DMS153 (cell line): ENCODE measurements around the gene HYLS1.
A peak's percentile ranks its signal among the peaks of the same experiment; 100 is the strongest.
"Not testable (repeated sequence)": the region's sequence is repeated elsewhere in the genome, so short reads cannot be mapped to it uniquely, and the experiment has no call there.

ENCODE experiments used
- DNase-seq: peaks from one replicate; lab custom pipeline; 2025; lab: John Stamatoyannopoulos, UW

Gene HYLS1

GRCh38 chr11:125887373-125888324, at the start of gene HYLS1:
Gene HYLS1, plus strand, starts transcription at chr11:125887668. Its CDS starts 11,701 bp downstream, at chr11:125899369.
- peak; percentile 97 for DNase-seq

DNA sequence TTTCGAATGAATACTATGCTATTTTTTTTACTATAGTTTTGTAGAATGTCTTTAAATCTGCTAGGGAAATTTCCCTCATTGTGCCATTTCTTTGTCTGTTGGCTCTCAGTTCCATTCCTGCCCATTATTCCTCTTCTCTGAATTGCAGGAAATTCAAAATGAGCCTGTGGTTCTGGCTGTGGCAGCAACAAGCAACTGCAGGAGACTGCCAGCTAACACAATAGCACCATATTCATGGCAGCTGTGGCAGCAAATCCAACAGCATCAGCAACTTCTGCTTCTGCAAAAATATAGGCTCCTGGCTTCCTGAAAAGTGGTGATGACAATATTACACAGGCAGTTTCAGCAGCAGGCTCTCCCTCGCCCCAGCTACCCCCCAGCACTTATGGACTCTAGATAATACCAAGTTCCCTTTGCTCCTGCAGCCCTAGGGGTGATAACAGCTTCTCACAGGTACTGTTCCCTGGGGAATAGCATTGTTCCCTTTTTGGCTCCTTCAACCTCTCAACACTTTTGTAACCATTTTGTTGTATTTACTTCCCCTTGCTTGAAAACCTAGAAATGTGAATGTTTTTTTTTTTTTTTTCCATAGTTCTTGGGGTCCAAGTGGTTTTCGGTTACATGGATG, 45.0 kb upstream of the HYLS1 start:
- no peak for DNase-seq

DNA sequence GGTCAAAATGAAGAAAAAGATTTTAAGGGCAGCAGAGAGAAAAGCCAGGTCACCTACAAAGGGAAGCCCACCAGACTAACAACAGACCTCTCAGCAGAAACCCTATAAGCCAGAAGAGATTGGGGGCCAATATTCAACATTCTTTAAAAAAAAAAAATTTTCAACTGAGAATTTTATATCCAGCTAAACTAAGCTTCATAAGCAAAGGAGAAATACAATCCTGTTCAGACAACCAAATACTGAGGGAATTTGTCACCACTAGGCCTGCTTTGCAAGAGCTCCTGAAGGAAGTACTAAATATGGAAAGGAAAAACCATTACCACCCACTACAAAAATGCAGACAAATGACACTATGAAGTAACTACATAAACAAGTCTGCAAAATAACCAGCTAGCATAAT, 41.3 kb upstream of the HYLS1 start:
- no peak for DNase-seq

DNA sequence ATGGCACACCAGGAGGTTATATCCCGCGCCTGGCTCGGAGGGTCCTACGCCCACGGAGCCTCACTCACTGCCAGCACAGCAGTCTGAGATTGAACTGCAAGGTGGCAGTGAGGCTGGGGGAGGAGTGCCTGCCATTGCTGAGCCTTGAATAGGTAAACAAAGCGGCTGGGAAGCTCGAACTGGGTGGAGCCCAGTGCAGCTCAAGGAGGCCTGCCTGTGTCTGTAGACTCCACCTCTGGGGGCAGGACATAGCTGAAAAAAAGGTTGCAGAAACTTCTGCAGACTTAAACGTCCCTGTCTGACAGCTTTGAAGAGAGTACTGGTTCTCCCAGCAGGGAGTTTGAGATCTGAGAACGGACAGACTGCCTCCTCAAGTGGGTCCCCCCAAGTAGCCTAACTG, 29.8 kb upstream of the HYLS1 start:
- DNase-seq, result not testable (repeated sequence)

- not testable (repeated sequence) for DNase-seq
Measured at GRCh38 chr11:125862786-125863185, 24.7 kb upstream of the HYLS1 start.

- not testable (repeated sequence) for DNase-seq
Measured at GRCh38 chr11:125865354-125865753, 22.1 kb upstream of the HYLS1 start.

- DNase-seq, result no peak
Measured at GRCh38 chr11:125869521-125869920, 17.9 kb upstream of the HYLS1 start.

GRCh38 chr11:125871391-125872137, 15.9 kb upstream of the HYLS1 start:
- no peak for DNase-seq

DNA sequence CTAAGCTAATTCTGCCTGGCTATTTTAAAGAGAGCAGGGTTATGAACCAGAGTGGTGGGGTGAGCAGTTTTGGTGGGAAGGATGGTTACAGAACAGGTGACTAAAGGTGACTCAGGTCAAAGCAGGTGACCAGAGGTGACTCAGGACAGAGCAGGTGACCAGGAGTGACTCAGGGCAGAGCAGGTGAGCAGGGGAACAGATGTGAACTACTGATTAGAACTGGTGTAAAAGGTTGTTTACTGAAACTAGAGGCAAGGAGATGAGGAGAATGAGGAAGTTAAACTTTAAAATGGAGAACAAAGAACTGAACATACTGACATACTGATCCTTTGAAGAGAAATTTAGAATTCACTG, 15.4 kb upstream of the HYLS1 start:
- DNase-seq, result no peak

- DNase-seq, result no peak
Measured at GRCh38 chr11:125873881-125874555, 13.4 kb upstream of the HYLS1 start.

GRCh38 chr11:125874556-125875124, 12.8 kb upstream of the HYLS1 start:
- DNase-seq, result peak; percentile 43

DNA sequence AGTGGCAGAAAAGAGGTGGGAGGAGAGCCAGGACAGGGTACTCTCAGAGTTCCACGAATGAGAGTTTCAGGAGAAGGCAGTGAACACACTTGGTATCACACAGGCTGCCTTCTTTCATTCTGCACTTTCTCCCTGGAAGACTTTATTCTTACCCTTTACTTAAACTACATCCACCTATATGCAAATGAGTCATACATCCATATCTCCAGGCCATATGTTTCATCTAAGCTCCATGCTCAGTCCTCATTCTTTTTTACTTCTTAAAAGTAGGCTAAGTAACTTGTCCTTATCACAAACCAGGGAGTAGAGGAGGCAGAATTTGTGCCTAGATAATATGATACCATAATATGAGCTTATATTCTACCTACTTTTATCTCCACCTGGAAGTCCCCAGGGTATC, 6.2 kb upstream of the HYLS1 start:
- no peak for DNase-seq

DNA sequence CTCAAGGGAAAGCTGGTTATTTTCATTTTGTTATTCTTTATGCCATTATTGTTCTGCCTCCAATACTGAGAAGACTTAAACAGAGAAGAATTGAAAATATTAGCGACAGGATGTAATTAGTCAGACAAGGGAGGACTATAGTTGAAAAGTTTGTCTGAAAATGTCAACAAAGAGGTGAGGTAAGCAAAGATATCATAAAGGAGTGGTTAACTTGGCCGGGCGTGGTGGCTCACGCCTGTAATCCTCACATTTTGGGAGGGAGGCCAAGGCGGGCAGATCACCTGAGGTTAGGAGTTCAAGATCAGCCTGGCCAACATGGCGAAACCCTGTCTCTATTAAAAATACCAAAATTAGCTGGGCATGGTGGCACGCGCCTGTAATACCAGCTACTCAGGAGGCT, 4.1 kb upstream of the HYLS1 start:
- no peak for DNase-seq

DNA sequence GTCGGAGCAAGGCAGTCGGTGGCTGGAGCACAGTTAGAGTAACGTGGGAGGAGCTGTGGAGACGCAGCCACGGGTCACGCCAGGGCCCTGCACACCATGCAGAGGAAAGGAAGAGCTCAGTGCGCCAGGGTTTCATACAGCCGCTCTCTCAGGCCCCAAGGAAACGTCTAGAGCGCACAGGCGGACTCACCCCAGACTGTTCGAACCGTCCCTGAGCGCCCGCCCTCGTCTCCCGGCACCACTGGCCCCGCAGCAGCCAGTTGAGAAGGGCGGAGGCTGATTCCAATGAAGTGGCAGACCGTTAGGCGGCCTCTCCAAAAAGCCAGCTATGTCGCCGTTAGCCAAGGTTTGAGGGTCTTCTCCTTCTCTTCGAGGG, 483 bp upstream of the HYLS1 start:
- DNase-seq, result peak; percentile 59

DNA sequence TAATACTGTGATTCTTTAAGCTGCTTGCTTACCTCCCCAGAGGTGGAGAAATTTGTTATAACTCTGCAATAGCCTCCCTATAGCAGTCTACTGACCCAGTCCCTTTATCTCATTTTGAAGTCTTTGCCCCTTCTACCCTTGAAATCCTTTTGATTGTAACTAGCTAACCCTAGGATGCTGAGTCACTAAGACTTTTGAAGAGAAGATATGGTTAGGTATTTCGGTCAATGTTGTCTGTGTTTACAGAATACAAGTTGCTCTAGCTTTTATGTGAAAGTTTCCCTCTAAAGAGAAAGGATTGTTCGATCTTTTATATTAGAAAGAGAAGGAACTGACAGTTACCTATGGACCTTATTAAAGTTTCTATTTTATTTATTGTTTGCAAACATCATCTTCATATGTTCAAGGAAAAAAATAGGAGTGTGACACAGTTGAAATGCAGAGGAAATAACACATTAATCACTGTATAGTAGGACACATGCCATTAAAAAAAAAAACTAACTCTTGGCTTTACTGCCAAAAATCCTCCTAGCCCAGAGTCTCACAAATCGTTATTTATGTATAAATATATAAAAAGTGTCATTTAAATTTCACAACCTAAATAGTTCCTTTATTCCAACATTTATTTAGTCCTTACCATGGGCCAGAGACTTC, 3.1 kb downstream of the HYLS1 start:
- DNase-seq, result no peak

- DNase-seq, result no peak
Measured at GRCh38 chr11:125892071-125892470, 4.6 kb downstream of the HYLS1 start.

DNA sequence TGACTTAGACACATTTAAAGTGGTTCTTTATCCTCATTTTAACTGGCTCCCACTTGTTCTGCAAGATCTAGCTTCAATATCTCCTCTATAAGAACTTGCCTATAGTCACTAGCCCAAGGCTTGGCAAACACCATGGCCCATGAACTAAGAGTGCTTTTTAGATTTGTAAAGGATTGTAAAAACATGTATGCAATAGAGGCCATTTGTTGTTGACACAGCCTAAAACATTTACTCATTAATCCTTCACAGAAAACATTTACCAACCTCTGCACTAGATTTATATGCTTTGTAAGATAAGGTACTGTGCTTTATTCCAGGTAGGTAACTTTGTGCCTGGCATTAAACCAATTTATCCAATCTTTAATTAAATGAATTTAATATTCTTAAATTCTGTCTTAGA, 5.5 kb downstream of the HYLS1 start:
- no peak for DNase-seq

- no peak for DNase-seq
Measured at GRCh38 chr11:125901872-125902271, 14.4 kb downstream of the HYLS1 start.

DNA sequence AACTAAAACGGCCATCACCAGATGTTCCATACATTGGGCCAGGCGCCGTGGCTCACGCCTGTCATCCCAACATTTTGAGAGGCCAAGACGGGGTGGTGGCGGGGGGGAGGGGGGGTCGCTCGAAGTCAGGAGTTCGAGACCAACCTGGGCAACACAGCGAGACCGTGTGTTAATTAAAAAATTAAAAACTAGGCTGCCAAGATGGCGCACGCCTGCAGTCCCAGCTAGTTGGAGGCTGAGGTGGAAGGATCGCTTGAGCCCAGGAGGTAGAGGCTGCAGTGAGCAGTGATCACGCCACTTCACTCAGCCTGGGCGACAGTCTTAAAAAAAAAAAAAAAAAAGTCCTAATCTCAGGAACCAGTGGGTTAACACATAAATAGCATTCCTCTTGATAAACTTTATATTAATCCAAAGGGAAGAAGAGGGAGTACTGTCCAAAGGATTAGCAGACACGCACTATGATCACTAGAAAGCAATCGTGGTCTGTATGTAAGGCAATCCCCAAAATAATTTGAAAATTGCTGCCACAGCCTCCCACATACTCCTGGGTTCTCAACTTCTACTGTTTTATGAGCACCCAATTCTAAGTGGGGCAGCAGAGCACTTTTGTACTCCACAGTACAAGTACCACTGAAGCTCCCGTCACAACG, 14.9 kb downstream of the HYLS1 start:
- no peak for DNase-seq

GRCh38 chr11:125902927-125903710, 15.7 kb downstream of the HYLS1 start, which contains the start of gene PUS3:
Gene PUS3, minus strand, starts transcription at chr11:125903206. Its CDS starts 6,922 bp downstream, at chr11:125896284.
- DNase-seq, result peak; percentile 80
